Measurements from ENCODE around the gene SLC26A1. TPM values are rescaled to one million over a fixed set of nuclear protein-coding genes. Genes with fewer than 3 reads are reported as not detected.
A peak's percentile ranks its signal among the peaks of the same experiment; 100 is the strongest.

Gene SLC26A1
- total RNA-seq, 1 donor from 2014 or later: 2.9 TPM

DNA sequence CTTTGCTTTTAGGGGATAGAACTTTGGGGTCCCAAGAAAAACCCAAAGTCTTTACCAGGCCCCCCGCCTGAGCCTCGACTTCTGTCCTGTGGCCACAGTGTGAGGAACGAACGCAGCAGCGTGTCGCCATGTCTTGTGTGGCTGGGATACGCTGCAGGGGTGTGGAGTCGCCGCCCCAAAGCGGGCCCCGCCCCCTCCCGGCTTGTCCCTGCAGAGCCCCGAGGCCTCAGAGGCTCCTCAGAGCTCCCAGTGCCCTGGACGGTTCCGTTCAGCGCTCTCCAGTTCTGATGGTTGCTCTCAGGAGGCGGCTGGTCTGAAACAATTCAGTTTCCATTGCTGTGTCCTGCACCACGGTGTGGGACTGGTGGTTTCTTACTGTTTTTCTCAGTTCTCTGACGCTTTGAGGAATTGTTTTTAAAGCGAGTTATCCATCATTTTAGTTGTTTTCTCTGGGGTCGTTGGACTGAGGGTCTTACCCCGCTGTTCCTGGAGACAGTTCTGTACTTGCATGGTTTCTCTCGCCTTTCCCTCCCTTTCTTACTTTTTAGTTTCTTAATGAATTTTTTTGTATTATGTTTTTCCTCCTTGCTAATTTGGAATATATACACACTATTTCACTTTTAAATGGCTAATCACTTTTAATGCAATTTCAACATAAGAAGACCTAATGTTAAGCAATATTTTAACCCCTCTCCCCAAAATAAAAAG, 7.9 kb downstream of the SLC26A1 start:
- Histone ChIP-seq H3K9me3 (no peaks in the 10 kb centered on the region), H3K27ac (no peak overlapping the region), H3K4me3 (peak overlapping the region; percentile 14 to 16), H3K27me3 (no peaks in the 10 kb centered on the region), H3K36me3 (no peaks in the 10 kb centered on the region), H3K4me1 (peaks cover 32% of the 10 kb centered on the region)
- intact Hi-C loops (cut with DNase I): no loop called here
- no peak for TF ChIP-seq CTCF (IDR thresholded peaks at IDR 0.05)
- no peak for TF ChIP-seq POLR2AphosphoS5 (IDR thresholded peaks at IDR 0.05; ENCODE audit: insufficient read depth in 1 of 2, low read depth in 1 of 2)
- TF ChIP-seq POLR2A (IDR thresholded peaks at IDR 0.05): no peak
- no peak for DNase-seq (ENCODE audit: extremely low spot score in 2 of 2)

DNA sequence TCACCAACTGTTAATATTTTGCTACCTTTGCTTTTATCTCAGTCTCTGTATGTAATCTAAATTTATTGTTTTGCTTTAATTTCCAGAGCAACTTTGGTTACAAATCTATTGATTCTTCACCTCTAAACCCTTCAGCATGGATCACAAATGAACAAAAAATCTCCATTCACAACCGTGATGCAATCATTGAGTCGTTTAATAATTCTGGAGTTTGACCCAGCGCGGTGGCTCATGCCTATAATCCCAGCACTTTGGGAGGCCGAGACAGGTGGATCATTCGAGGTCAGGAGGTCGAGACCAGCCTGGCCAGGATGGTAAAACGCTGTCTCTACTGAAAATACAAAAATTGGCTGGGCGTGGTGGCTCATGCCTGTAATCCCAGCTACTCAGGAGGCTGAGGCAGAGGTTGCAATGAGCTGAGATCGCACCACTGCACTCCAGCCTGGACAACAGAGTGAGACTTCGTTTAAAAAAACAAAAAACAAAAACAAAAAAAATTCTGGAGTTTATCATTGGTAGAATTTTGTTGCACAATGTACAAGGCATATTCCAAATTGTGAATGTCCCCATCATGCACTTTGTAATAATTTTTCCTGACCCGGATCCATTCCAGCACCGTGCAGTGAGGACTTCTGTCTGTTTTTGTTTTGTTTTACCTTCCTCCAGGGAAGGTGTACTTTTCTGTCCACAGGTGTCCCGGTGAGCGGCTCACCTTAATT, 8.7 kb downstream of the SLC26A1 start:
- Histone ChIP-seq H3K36me3 (no peaks in the 10 kb centered on the region), H3K27ac (no peak overlapping the region), H3K4me1 (peaks cover 32% of the 10 kb centered on the region), H3K27me3 (no peaks in the 10 kb centered on the region), H3K4me3 (peak overlapping the region; percentile 14 to 16), H3K9me3 (no peaks in the 10 kb centered on the region)
- TF ChIP-seq POLR2AphosphoS5 (IDR thresholded peaks at IDR 0.05; ENCODE audit: insufficient read depth in 1 of 2, low read depth in 1 of 2) (no peak), POLR2A (IDR thresholded peaks at IDR 0.05) (no peak), CTCF (IDR thresholded peaks at IDR 0.05) (no peak)
- no peak for DNase-seq (ENCODE audit: extremely low spot score in 2 of 2)
- intact Hi-C loops (cut with DNase I): no loop called here

DNA sequence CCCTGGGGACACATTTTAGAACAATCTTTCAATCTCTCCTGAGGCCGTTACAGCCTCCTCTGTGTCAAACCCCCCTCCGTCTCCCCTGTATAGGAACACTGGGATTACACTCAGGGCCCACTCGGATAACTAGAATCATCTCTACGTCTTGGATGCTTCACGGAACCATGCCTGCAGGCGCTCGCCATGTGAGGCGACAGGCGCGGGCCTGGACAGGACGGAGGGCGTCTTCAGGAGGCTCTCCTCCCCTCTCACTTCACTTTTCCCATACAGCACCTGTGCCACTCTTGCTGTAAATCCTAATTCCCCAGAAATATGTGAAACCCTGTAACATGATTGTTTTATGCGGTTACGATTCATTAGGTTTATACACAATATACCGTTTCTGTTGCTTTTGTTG, 10.4 kb downstream of the SLC26A1 start:
- intact Hi-C loops (cut with DNase I): no loop called here
- TF ChIP-seq POLR2A (IDR thresholded peaks at IDR 0.05): no peak
- TF ChIP-seq POLR2AphosphoS5 (IDR thresholded peaks at IDR 0.05; ENCODE audit: insufficient read depth in 1 of 2, low read depth in 1 of 2): no peak
- no peak for TF ChIP-seq CTCF (IDR thresholded peaks at IDR 0.05)
- no peak overlapping the region for H3K27ac ChIP-seq
- H3K9me3 ChIP-seq: no peaks in the 10 kb centered on the region
- H3K27me3 ChIP-seq: no peaks in the 10 kb centered on the region
- DNase-seq (ENCODE audit: extremely low spot score in 2 of 2): no peak
- H3K36me3 ChIP-seq: no peaks in the 10 kb centered on the region
- H3K4me1 ChIP-seq: peaks cover 26% of the 10 kb centered on the region
- no peak overlapping the region for H3K4me3 ChIP-seq

GRCh38 chr4:982291-982690, 10.9 kb downstream of the SLC26A1 start:
- Histone ChIP-seq H3K4me1 (peaks cover 21% of the 10 kb centered on the region), H3K27ac (no peak overlapping the region), H3K9me3 (no peaks in the 10 kb centered on the region), H3K36me3 (no peaks in the 10 kb centered on the region), H3K4me3 (no peak overlapping the region), H3K27me3 (no peaks in the 10 kb centered on the region)
- TF ChIP-seq CTCF (IDR thresholded peaks at IDR 0.05): no peak
- no peak for TF ChIP-seq POLR2A (IDR thresholded peaks at IDR 0.05)
- TF ChIP-seq POLR2AphosphoS5 (IDR thresholded peaks at IDR 0.05; ENCODE audit: insufficient read depth in 1 of 2, low read depth in 1 of 2): no peak
- intact Hi-C loops (cut with DNase I): no loop called here
- DNase-seq (ENCODE audit: extremely low spot score in 2 of 2): no peak
